GM12892 (cell line): ENCODE data around the gene CENPP.

Source experiments
- POLR2A ChIP-seq: IDR thresholded peaks from 2 replicates; pipeline ENCODE4 v1.6.1; 2011; ENCODE audit warnings: low read depth, low read length, control low read depth
- POLR2AphosphoS5 ChIP-seq: IDR thresholded peaks from 2 replicates; pipeline ENCODE4 v1.6.1; 2011; ENCODE audit warnings: low read depth, low read length, control low read depth

DNA sequence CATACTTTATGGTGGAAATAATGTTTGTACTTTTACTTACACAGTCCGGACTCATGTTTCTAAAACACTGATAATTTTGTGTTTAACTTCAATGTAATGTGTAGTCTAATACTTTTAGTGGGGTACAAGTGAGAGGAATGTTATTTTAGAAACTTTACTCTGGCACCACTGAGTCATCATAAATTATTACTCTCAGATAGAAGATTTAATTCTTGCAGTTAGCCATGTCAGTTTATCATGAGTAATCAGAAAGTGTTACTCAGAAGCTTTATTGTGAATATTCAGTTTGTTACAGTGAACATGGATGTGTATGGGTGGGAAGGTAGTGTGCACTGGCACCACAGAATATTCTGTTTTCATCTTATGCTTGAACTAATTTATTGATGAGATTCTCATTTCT is 58.6 kb downstream of the CENPP start:
- TF ChIP-seq POLR2A, result no peak
- no peak for TF ChIP-seq POLR2AphosphoS5
